SK-N-DZ (cell line): ENCODE measurements around the gene MGME1. TPM values are rescaled to one million over a fixed set of nuclear protein-coding genes. Genes with fewer than 3 reads are reported as not detected.
A peak's percentile ranks its signal among the peaks of the same experiment; 100 is the strongest.

Experiments
- DNase-seq: peaks from one replicate; pipeline ENCODE4 v3.0.0-alpha.2; 2015; ENCODE audit warnings: low spot score
- polyA plus RNA-seq, 2 experiments: library from polyadenylated mRNA; depleted of rRNA; stranded (reverse); fragments of >200 nt; gene quantifications; 2 replicates each; pipeline ENCODE4 v1.2.3, GENCODE V29; 2014

MGME1 gene, protein sequence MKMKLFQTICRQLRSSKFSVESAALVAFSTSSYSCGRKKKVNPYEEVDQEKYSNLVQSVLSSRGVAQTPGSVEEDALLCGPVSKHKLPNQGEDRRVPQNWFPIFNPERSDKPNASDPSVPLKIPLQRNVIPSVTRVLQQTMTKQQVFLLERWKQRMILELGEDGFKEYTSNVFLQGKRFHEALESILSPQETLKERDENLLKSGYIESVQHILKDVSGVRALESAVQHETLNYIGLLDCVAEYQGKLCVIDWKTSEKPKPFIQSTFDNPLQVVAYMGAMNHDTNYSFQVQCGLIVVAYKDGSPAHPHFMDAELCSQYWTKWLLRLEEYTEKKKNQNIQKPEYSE
- polyA plus RNA-seq (2014; cell fraction: cytosol; rRNA removed) = 34.0 and 36.0 TPM in 2 replicates
- polyA plus RNA-seq (2014; cell fraction: nucleus; rRNA removed) = 24.1 and 28.0 TPM in 2 replicates

DNA sequence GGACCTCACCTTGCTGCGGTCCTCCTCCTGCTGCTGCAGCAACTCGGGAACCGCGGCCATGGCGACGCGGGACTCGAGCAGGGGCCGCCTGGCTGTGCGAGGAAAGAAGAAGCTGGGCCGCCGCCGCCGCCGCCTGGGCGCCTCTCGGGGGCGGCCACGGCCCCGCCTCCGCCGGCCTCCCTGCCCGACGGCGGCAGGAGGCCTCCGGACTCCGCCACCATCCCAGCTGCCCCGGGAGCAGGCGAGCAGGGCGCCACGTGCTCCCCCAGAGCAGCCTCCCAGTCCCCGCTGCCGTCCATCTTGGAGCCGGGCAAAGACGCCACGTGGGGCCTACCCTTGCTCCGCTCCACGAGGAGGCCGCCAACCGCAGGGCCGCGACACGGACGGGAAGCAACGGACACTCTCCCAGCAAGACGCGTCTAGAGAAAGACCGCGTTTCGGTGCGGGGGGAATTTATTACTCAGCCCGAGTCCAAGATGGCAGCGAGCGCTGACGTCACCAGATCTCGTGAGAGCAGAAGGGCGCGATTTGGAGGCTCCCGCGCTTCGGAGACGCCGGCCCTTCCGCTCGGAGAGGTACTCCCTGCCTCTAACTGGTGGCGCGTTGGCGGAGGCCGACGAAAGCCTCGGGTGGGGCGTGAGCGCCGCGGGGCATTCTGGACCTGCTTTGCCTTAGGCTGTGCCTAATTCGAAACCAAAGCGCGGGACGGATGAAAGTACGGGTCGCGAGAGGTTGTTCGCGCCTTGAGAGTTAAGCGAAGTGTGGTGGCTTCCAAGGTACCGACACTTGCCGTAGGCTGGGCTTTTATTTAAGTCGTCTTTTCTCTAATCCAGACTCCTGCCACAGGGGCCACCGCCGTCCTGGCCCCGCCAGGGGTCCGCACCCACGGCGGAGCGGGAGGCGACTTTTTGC lies at the start of gene MGME1, which contains the start of gene SNX5:
Gene MGME1 (plus strand): TSS at position 653 of the 912 bp plus-strand sequence. CDS start 842 bp downstream, outside the sequence.
Gene SNX5 (minus strand): TSS at position 429 of the 912 bp plus-strand sequence. CDS start 369 bp downstream, at position 60.
- peak; percentile 99 for DNase-seq

DNA sequence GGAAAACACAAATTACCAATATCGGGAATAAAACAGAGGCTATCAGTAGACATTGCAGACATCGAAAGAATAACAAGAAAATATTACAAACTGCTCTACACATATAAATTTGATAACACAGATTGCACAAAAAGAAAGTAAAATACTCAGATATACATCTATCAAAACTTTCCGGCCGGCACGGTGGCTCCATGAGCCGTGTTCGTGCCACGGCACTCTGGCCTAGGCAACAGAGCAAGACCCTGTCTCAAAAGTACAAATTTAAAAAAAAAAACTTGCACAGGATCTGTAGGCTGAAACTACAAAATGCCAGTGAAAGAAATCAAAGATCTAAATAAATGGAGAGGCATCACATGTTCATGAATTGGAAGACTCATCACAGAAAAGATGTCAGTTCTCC lies 49.7 kb upstream of the MGME1 start:
- DNase-seq = no peak

DNA sequence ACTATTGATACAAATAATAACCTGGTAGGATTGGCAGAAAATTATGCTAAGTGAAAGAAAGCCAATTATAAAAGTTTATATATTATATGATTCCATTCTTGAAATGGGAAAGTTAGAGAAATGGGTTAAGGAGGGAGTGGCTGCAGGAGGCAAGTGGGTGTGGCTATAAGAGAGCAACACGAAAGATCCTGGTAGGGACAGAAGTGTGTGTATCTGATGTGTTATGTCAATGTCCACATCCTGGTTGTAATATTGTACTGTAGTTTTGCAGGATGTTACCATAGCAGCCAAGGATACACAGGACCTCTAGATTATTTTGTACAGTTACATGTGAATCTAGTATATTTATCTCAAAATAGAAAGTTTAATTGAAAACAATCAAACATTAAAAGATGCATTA lies 47.0 kb upstream of the MGME1 start:
- DNase-seq = no peak

DNA sequence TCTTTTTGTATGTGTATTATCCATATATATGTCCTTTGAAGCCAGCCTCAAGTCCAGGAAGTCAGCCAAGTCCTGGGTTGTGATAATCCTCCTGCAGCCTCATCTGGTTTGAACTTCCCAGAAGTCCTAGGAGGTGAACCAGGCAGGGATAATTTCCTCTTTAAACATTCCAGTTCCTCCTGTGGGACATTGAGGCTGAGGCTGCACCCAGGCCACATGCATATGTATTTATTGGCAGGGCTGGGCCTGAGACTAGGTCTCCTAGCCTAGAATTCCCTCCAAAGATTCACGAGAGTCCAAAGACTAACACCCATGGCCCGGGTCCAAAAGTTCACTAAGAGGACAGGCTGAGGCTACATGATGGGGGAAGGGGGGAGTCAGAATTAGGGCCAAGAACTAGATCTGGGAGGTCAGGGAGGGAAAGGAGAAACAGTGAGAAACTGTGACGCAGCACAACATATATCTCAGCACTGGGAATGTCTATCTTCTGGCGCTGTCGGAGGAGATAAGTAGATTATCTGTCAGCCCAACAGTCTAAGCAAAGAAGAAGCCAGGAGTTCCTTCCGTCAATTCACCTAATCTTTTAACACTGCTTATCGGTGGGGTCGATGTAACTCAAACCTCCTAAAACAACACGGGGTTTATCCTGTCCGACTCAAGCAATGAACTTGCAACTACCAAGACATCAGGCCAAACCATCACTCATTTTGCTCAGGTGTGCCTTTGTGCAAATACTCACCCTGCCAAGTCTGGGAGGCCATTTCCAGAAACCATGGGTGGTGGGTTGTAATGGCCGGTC lies 43.5 kb upstream of the MGME1 start:
- no peak for DNase-seq

DNA sequence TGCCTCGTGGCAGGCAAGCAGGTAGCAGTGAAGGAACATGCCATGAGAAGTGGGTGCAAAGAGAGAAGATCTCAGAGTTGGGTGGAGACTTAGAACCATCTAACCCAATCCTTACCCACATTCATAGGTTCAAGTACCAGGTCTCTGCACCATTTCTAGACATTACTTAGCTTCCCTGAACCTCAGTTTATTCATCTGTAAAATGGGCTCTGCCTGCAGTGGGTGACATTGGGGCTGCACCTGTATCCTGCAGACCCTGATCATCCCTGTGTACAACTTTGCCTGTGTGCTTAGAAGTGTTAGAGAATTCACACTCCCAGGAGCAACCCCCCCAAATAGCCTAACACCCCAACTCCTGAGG lies 42.9 kb upstream of the MGME1 start:
- DNase-seq = no peak

DNA sequence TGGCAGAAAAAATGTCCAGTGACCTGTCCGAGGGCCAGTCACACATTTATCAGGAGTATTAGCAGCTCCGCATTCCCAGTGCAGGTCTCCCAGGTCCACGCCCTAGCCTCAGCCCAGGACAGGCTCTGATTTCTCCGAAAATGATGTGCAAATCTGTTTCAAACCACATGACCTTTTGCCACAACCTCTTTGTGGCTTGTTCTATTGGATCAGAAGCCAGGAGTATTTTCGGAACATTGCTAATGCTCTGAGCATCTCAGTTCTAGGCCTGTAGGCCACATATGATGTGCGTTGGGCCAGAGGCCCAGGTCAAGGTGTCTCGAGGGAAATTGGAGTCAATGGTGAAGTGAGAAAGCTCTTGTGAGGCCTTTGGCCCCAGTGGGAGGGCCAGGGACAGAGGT lies 40.6 kb upstream of the MGME1 start:
- no peak for DNase-seq

DNA sequence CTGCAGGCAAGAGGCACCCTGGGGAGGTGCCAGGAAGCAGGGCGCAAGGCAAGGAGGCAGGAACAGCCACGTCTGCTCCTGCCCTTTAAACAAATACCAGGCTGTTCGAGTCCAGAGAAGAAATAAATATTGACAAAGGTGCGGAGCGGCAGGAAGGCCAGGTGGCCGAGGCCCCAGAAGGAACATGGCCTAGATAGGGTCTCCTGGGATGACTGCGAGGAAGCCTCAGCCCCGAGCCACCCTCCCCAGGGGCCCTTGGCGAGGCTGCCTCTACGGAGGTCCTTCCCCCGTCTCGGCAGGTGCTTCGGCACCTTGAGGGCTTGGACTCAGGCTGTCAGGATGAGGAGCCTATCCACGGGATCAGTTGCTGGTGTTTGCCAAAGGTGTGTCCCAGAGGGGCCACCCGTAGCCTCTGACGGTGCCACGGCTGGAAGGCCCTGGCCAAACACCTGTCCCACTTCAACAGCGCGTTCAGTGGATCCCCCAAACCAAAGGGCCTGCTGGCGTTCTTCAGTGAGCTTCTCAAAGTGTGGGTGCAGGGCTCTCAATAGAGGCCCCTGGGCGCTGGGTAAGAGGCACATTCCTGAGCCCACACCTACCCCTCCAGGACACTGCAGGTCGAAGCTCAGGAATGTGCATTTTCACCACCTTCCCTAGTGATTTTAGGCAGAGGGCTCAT lies 40.0 kb upstream of the MGME1 start:
- no peak for DNase-seq

DNA sequence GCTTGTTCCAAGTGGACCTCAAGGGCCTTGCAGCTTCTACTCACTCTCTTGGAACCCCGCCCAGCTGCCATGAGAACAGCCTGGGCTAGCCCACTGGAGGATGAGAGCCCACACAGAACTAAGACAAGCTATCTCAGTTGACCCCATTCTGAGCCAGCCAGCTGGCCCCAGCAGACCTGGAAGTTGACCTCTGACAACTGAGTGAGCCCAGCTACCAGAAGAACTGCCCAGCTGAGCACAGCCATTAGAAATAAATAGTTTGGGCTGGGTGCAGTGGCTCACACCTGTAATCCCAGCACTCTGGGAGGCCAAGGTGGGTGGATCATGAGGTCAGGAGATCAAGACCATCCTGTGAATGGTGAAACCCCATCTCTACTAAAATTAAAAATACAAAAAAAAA lies 37.3 kb upstream of the MGME1 start:
- no peak for DNase-seq

DNA sequence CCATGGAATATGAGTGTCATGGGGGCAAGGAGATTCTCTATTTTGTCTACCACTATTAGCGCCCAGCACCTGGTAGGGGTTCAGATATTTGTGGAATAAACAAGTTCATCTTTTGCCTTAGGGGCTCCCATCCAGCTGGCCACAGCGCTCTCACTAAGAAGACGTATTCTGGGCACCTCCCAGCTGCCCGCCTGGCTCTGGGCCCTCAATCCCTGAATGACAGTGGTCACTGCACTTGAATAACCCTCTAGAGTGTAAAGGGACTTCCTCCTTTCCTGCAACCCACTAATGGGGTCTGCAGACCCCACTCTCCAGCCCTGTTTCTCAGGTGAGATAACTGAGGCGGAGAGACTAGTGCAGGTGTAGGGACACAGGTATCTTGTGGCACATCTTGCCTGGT lies 36.4 kb upstream of the MGME1 start:
- no peak for DNase-seq

DNA sequence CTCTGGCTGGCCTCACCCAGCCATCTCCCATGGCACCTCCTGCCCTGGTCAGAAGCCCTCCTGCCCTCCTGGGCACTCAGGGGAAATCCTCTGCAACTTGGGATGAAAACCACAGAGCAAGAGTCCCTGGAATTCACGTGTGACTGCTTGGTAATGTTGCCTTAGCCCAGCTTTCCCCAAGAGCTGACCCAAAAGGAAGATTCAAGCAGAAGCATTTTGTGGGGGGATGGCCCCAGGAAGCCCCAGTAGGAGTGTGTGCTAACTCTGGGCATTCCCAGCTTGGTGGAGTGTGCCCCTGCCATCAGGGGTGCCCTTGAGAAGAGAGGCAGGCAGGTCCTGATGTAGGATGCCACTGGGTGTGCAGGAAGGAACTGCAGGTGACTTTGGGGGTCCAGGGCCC lies 35.7 kb upstream of the MGME1 start:
- DNase-seq = no peak

DNA sequence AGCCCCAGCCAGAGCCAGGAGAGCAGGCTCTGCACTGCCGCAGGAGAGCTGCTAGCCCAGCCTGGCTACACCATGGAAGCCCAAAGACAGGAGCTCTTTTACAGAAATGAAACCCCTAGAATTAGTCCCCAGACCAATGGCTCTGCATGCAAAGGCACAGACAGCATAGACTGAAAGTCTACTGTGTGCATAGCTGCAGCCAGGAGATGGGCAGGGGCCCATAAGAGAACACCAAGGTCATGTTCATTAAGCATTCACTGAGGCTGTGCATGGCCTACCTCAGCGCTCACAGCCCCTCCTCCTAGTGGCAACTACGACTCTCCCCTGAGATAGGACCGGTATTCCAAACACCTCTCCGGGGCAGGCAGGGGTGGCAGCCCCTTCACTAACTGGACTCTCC lies 35.1 kb upstream of the MGME1 start:
- DNase-seq = no peak

DNA sequence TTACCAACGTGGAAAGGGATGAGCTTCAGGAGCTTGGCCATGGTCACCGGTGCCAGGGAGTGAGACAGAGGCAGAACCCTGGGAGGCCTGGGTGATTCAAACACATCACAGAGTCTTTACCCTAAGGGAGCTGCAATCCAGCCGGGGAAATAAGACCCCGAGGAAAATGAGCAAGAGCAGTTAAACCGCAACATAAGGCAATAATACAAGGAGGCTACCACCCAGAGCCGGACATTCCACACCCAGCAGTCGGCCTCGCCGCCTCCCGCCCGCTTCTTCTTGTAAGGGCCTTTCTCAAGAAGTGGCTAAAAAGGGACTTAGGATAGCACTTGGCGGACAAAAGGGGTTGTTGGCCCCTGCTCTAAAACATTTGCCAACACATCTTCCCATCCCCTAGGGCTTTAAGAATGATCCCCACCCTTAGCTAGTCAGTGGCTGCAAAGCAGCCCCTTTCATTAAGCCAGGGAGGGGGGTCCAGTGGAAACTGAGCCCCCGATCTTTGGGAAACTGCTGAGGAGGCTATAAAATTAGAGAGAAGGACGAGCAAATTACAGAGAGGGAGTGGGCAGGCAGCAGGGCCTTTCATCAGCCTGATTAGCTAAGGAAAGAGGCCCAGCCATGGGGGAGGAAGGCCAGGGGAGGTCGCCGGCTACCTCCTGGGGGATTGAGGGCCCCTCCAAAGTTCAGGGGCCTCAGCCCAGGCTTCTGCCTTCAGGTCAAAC lies 34.5 kb upstream of the MGME1 start:
- DNase-seq = no peak

DNA sequence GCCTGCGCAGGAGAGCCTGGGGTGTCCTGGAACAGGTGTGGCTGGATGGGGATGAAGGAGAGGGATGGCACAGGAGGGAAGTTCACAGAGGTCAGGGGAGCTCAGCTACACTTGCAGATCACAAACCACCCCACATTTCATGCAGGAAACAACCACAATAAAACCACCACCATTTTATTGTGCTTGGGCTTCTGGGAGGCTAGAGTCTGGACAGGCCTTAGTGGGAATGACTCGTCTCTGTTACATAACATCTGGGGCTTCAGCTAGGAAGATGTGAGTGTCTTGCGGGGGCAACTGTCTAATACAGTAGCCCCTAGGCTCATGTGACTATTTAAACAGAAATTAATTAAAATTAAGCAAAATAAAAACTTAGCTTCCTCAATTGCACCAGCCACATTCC lies 33.6 kb upstream of the MGME1 start:
- DNase-seq = no peak

DNA sequence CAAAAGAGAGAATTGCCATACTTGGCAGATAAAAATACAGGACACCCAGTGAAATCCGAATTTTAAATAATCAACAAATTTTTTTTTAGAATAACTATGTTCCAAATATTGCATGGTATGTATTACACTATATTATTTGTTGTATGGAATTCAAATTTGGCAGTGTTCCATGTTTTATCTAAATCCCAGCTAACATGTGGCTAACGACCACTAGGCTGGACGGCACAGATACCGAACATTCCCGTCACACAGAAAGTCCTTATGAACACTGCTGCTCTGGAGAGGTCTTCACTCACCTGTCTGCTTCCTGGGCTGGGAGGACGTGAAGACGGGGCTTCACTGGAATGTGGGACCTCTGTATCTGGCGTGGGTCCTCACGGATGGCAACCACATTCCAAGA lies 33.1 kb upstream of the MGME1 start:
- DNase-seq = no peak

DNA sequence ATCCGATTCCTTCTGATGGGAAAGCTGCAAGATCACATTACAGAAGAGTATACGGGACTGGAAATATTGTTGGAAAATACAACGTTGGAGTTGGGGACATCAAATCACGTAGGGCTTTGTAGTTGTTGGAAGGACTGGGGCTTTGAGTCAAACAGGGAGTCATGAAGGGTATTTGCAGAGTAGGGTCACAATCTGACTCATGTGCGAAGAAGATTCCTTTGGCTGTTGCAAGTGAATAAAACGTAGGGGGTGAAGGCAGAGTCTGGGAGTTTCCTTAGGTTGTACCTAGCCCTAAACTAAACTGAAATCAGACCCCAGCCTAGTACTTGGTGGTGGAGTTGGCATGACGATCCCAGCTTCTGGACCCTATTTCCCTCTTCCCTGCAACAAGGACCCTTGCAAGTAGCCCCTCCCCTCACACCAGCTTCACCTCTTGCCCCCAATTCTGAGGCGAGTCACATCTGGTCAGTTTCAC lies 32.5 kb upstream of the MGME1 start:
- DNase-seq = no peak

DNA sequence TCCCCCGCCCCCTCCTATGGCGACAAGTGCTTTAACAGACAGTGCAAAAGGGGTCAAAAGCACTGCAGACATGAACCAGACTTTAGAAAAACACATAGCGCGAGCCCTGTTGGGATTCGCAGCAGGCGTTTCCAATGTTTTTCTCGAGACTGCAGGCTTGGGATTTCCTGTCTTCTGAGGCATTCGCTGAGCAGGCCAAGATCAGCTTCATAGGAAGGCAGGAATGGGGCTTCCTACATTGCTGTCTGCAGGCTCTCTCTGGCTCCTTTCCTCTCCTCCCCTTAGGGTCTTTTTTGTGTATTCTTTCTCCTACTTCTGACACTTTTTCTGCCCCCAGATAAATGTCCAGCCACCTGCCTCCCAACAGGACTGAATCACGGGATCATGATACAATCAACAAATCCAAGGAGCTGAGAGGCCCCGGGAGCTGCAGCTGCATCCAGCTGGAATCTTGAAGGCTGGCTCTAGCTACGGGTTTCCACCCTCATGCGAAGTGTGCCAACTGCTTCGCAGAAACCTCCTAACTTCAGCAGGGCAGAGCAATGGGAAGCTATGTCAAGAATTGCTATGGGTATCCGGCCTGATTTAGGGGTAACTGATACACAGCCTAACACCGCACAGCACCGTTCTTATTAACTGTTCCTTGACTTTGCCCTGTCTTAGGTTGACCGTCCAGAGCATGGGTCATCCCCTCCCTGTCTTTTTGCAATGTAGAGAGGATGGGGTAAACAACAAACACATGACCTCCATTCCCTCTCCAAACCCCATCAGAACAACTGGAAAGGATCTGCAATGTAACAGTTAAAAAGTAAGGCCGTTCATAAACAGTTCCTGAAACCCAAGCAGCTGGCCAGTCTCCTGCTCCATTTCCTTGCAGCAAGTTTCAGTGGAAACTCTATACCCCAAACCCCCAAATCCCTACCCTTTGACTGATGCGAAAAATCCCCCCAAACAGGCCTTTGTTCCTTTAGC lies 31.8 kb upstream of the MGME1 start:
- DNase-seq = peak; percentile 58

DNA sequence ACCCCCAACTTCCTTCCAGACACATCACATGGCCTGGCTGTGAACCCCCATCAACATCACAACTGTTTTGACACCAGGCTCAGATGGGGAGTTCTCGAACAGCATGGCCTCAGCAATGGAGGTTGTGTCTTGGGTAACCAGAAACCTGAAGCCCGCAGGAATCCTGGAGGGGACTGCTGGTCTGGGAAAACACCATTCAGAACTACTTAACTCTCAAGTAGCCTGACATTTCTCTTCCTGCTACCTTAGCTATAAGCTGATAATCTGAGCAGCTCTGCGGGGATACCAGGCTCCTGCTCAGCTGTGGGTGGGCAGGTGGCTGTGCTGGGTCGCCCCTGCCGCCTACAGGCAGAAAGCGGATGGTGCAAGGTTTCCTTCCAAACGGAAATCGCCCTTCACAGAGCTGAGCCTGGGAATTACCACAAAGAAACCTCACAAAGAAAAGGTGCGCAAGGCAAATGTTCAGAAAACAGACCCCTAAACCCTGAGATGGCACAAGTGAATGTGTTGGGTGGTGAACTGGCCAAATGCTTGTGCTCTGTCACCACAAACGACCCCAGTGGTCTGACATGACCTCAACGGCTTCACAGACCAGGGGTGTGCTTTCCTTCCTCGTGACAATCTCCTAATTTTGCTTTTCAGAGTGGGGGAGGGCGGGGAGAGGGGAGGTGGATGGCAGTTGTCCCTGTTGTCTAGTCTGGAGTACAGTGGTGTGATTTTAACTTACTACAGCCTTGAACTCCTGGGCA lies 29.8 kb upstream of the MGME1 start:
- peak; percentile 72 for DNase-seq

DNA sequence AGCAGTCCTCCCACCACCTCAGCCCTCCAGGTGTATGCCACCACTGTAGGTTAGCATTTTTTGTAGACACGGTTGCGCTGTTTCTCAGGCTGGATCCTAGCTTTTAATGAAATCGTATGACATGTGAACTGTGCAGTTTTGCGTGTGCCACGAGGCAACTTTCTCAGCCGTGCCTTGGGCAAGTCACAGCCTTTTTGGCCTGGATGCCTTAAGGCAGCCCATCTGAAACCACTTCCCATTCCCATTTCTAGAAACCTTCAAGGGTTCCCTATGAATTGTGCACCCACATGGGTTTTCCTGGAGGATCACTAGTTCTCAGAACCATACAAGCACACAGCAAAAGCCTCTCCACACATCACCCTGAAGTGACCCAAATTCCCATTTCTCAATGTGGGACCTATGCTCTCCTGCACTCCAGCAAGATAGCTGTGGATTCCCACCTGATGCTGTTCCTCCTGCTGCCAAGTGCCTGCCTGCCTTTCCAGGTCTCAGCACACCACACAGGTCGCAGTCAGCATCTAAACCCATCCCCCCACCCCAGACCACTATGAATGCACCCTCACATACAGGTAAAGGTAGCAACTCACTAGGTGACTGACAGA lies 29.1 kb upstream of the MGME1 start:
- DNase-seq = no peak
